Renal cortex interstitium (tissue), 15 donors: ENCODE measurements around the gene SULT1B1. TPM values are rescaled to one million over a fixed set of nuclear protein-coding genes. Genes with fewer than 3 reads are reported as not detected.
"Not testable (repeated sequence)": the region's sequence is repeated elsewhere in the genome, so short reads cannot be mapped to it uniquely, and the experiment has no call there.

ENCODE experiments used
- DNase-seq, 11 donors: peaks; one replicate each; pipeline ENCODE4 v3.0.0-alpha.2; 2013; ENCODE audit warnings: low read depth in 9 of 11, low spot score in 4 of 11; ENCODE audit errors: extremely low read depth in 1 of 11
- long read RNA-seq, 16 experiments: transcript quantifications; one replicate each; lab custom pipeline, GENCODE V29; 2026
- polyA plus RNA-seq, 3 donors: library from polyadenylated mRNA; unstranded; fragments of 120-200 nt; gene quantifications; one replicate each; pipeline ENCODE4 v1.2.1, GENCODE V29; 2013; ENCODE audit not compliant: insufficient read length in 3 of 3

SULT1B1 gene
- 1 to 10 TPM in 1 of 3 donors, under 1 TPM in 2; 0.68 to 1.1 (median 0.76) TPM for polyA plus RNA-seq
- long read RNA-seq, donor 1: 0 reads
- long read RNA-seq, donor 2, full-length matches to known transcripts: 1 of 1 reads
- long read RNA-seq, donor 2, partial matches to known transcripts: 0 of 1 reads
- long read RNA-seq, donor 2, other reads (novel, unspliced or antisense): 0 of 1 reads
- long read RNA-seq, donor 3: 0 reads
- long read RNA-seq, donor 4: 0 reads
- long read RNA-seq, donor 5: 0 reads
- long read RNA-seq, donor 6: 0 reads
- long read RNA-seq, donor 7, full-length matches to known transcripts: 1 of 1 reads
- long read RNA-seq, donor 7, partial matches to known transcripts: 0 of 1 reads
- long read RNA-seq, donor 7, other reads (novel, unspliced or antisense): 0 of 1 reads
- long read RNA-seq, donor 8: 0 reads
- long read RNA-seq, donor 9: 0 reads
- long read RNA-seq, donor 10: 0 reads
- long read RNA-seq, donor 11: 0 reads
- long read RNA-seq, donor 12: 0 reads
- long read RNA-seq, donor 13: 0 reads
- long read RNA-seq, donor 14: 0 reads
- long read RNA-seq, donor 15: 0 reads
- long read RNA-seq, donor 16: 0 reads

GRCh38 chr4:69760455-69760854, at the start of gene SULT1B1:
Gene SULT1B1 (minus strand): TSS chr4:69760620. CDS start chr4:69755217, 5,403 bp downstream.
- DNase-seq: no peak

- no peak for DNase-seq
Observed at GRCh38 chr4:69800599-69800998, 40.2 kb upstream of the SULT1B1 start.

- no peak for DNase-seq
Observed at GRCh38 chr4:69799337-69799736, 38.9 kb upstream of the SULT1B1 start.

GRCh38 chr4:69793732-69794131, 33.3 kb upstream of the SULT1B1 start:
- no peak for DNase-seq

GRCh38 chr4:69787879-69788278, 27.5 kb upstream of the SULT1B1 start:
- no peak for DNase-seq

GRCh38 chr4:69786547-69786946, 26.1 kb upstream of the SULT1B1 start:
- no peak for DNase-seq

- DNase-seq: no peak
Observed at GRCh38 chr4:69785211-69785831, 24.9 kb upstream of the SULT1B1 start.

GRCh38 chr4:69782651-69783310, 22.4 kb upstream of the SULT1B1 start:
- DNase-seq: no peak

- no peak for DNase-seq
Observed at GRCh38 chr4:69781458-69782418, 21.3 kb upstream of the SULT1B1 start.

GRCh38 chr4:69780141-69780540, 19.7 kb upstream of the SULT1B1 start:
- DNase-seq: no peak

GRCh38 chr4:69776696-69777095, 16.3 kb upstream of the SULT1B1 start:
- DNase-seq: no peak

GRCh38 chr4:69775321-69775867, 15.0 kb upstream of the SULT1B1 start:
- no peak for DNase-seq

- DNase-seq: no peak
Observed at GRCh38 chr4:69773484-69773883, 13.1 kb upstream of the SULT1B1 start.

GRCh38 chr4:69768554-69768953, 8.1 kb upstream of the SULT1B1 start:
- DNase-seq: not testable (repeated sequence)

- DNase-seq: no peak
Observed at GRCh38 chr4:69765751-69766150, 5.3 kb upstream of the SULT1B1 start.

- no peak for DNase-seq
Observed at GRCh38 chr4:69764311-69764710, 3.9 kb upstream of the SULT1B1 start.

- DNase-seq: no peak
Observed at GRCh38 chr4:69763233-69763632, 2.8 kb upstream of the SULT1B1 start.

- no peak for DNase-seq
Observed at GRCh38 chr4:69759189-69759604, 1.2 kb downstream of the SULT1B1 start.
